Progenitor cell of endocrine pancreas (in vitro differentiated cells): ENCODE results near the gene VTCN1. TPM values are rescaled to one million over a fixed set of nuclear protein-coding genes. Genes with fewer than 3 reads are reported as not detected.
A peak's percentile ranks its signal among the peaks of the same experiment; 100 is the strongest.

Experiments
- DNase-seq: peaks from one replicate; pipeline ENCODE4 v3.0.0; 2021; ENCODE audit warnings: low spot score; ENCODE audit not compliant: unreplicated experiment
- H3K27ac Mint-ChIP-seq: 2 replicates; pipeline ENCODE4 v1.8.0; 2021; ENCODE audit warnings: mild to moderate bottlenecking, moderate library complexity, mixed read lengths
- H3K27me3 Mint-ChIP-seq: 2 replicates; pipeline ENCODE4 v1.8.0; 2021; ENCODE audit warnings: mixed read lengths
- H3K36me3 Mint-ChIP-seq: 2 replicates; pipeline ENCODE4 v1.8.0; 2022; ENCODE audit warnings: mixed read lengths; ENCODE audit not compliant: insufficient read depth
- H3K4me1 Mint-ChIP-seq: 2 replicates; pipeline ENCODE4 v1.8.0; 2021; ENCODE audit warnings: low read depth, mixed read lengths
- H3K4me3 Mint-ChIP-seq: 2 replicates; pipeline ENCODE4 v1.8.0; 2021; ENCODE audit warnings: low read depth, mild to moderate bottlenecking, moderate library complexity, mixed read lengths
- H3K9me3 Mint-ChIP-seq: 2 replicates; pipeline ENCODE4 v1.8.0; 2021; ENCODE audit warnings: low read depth, mixed read lengths
- CTCF ChIP-seq: fragments of 200-600 bp; sonication (generic); IDR thresholded peaks from one replicate; pipeline ENCODE4 v1.5.0; 2021; ENCODE audit warnings: antibody characterized with exemption, mild to moderate bottlenecking; ENCODE audit not compliant: unreplicated experiment
- total RNA-seq: library from RNA; stranded (reverse); gene quantifications from 2 replicates; pipeline ENCODE4 v1.2.1, GENCODE V29; 2021

VTCN1 gene
- total RNA-seq, 1 donor from 2014 or later = 1.4 TPM

GRCh38 chr1:117177376-117177775, 33.4 kb downstream of the VTCN1 start:
- Mint-ChIP-seq H3K27me3 (no peaks in the 10 kb centered on the region), H3K36me3 (no peaks in the 10 kb centered on the region), H3K9me3 (peaks cover 4% of the 10 kb centered on the region), H3K4me3 (no peak overlapping the region), H3K27ac (peak overlapping the region; percentile 80), H3K4me1 (peaks cover 52% of the 10 kb centered on the region)
- no peak for DNase-seq
- no peak for TF ChIP-seq CTCF

GRCh38 chr1:117176579-117176978, 34.1 kb downstream of the VTCN1 start:
- no peak for DNase-seq
- Mint-ChIP-seq H3K27ac (peak overlapping the region; percentile 81), H3K4me3 (no peak overlapping the region), H3K4me1 (peaks cover 44% of the 10 kb centered on the region), H3K36me3 (no peaks in the 10 kb centered on the region), H3K27me3 (no peaks in the 10 kb centered on the region), H3K9me3 (peaks cover 4% of the 10 kb centered on the region)
- no peak for TF ChIP-seq CTCF

- Mint-ChIP-seq H3K9me3 (peaks cover 8% of the 10 kb centered on the region), H3K4me1 (peaks cover 33% of the 10 kb centered on the region), H3K4me3 (no peak overlapping the region), H3K27ac (peak overlapping the region; percentile 4), H3K36me3 (no peaks in the 10 kb centered on the region), H3K27me3 (no peaks in the 10 kb centered on the region)
- no peak for DNase-seq
- no peak for TF ChIP-seq CTCF
Measured at GRCh38 chr1:117174851-117175250, 35.9 kb downstream of the VTCN1 start.

GRCh38 chr1:117173691-117174090, 37.0 kb downstream of the VTCN1 start:
- no peak overlapping the region for H3K27ac Mint-ChIP-seq

GRCh38 chr1:117173006-117173405, 37.7 kb downstream of the VTCN1 start:
- H3K27ac Mint-ChIP-seq = no peak overlapping the region
- DNase-seq = no peak
- no peak for TF ChIP-seq CTCF
- H3K36me3 Mint-ChIP-seq = no peaks in the 10 kb centered on the region
- peaks cover 8% of the 10 kb centered on the region for H3K9me3 Mint-ChIP-seq
- peaks cover 20% of the 10 kb centered on the region for H3K4me1 Mint-ChIP-seq
- H3K4me3 Mint-ChIP-seq = no peak overlapping the region
- no peaks in the 10 kb centered on the region for H3K27me3 Mint-ChIP-seq

More at GRCh38 chr1:117173691-117174090, 37.0 kb downstream of the VTCN1 start:
- H3K36me3 Mint-ChIP-seq = no peaks in the 10 kb centered on the region
- peaks cover 8% of the 10 kb centered on the region for H3K9me3 Mint-ChIP-seq
- H3K27me3 Mint-ChIP-seq = no peaks in the 10 kb centered on the region
- TF ChIP-seq CTCF = no peak
- no peak overlapping the region for H3K4me3 Mint-ChIP-seq
- peaks cover 23% of the 10 kb centered on the region for H3K4me1 Mint-ChIP-seq
- DNase-seq = no peak
